Peyer's patch (tissue), 4 donors: Measurements from ENCODE around the gene TMEM178B.

Source experiments
- CTCF ChIP-seq, 6 experiments: fragments of 450-650 bp in 4 of 6; fragments of 200-600 bp in 2 of 6; sonication (generic) in 1 of 6; IDR thresholded peaks; one replicate each; pipeline ENCODE4 v1.5.1; 2017 to 2019; ENCODE audit warnings: antibody characterized with exemption in 6 of 6, mild to moderate bottlenecking in 3 of 6, moderate library complexity in 1 of 6
- POLR2A ChIP-seq, 2 donors: fragments of 450-650 bp; IDR thresholded peaks; one replicate each; pipeline ENCODE4 v1.5.1; 2017; ENCODE audit warnings: antibody characterized with exemption in 2 of 2, mild to moderate bottlenecking in 2 of 2, moderate library complexity in 2 of 2

GRCh38 chr7:141150465-141150864, 76.6 kb downstream of the TMEM178B start:
- no peak for TF ChIP-seq CTCF (IDR thresholded peaks at IDR 0.05)
- no peak for TF ChIP-seq POLR2A (IDR thresholded peaks at IDR 0.05)
